GM12865 (cell line): Measurements from ENCODE around the gene UFM1.

Experiments used
- DNase-seq: peaks from one replicate; pipeline ENCODE4 v3.0.0; 2010; ENCODE audit warnings: low read depth
- H3K4me3 ChIP-seq: 2 replicates; pipeline ENCODE4 v1.5.1; 2011; ENCODE audit warnings: mild to moderate bottlenecking, low read depth, low read length, control low read depth
- TF ChIP-seq, protein P1 (sequence below): IDR thresholded peaks from 2 replicates; pipeline ENCODE4 v1.5.1; 2011; ENCODE audit warnings: low read length, control low read depth, low read depth, inconsistent platforms; ENCODE audit not compliant: insufficient read depth; ENCODE audit errors: missing control alignments

Gene UFM1

DNA sequence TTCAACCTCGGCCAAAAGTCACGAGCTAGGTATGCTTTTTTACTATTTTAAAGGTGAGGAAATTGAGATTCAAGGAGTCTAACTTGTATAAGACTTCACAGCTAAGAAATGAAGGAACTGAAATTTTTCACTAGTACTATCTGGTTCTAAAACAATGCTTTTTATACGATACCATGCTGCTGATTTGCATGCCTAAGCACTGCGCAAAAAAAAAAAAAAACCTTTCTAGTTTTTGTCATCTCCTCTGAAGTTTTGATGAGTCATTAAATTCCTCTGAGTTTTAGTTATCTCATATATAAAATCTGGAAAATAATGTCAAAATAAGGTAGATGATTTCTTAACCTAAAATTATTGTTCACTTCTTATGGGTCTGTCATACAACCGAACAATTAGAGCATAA lies 28.0 kb upstream of the UFM1 start:
- no peak for DNase-seq
- TF ChIP-seq, protein P1, sequence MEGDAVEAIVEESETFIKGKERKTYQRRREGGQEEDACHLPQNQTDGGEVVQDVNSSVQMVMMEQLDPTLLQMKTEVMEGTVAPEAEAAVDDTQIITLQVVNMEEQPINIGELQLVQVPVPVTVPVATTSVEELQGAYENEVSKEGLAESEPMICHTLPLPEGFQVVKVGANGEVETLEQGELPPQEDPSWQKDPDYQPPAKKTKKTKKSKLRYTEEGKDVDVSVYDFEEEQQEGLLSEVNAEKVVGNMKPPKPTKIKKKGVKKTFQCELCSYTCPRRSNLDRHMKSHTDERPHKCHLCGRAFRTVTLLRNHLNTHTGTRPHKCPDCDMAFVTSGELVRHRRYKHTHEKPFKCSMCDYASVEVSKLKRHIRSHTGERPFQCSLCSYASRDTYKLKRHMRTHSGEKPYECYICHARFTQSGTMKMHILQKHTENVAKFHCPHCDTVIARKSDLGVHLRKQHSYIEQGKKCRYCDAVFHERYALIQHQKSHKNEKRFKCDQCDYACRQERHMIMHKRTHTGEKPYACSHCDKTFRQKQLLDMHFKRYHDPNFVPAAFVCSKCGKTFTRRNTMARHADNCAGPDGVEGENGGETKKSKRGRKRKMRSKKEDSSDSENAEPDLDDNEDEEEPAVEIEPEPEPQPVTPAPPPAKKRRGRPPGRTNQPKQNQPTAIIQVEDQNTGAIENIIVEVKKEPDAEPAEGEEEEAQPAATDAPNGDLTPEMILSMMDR: no peak
- no peak overlapping the region for H3K4me3 ChIP-seq

DNA sequence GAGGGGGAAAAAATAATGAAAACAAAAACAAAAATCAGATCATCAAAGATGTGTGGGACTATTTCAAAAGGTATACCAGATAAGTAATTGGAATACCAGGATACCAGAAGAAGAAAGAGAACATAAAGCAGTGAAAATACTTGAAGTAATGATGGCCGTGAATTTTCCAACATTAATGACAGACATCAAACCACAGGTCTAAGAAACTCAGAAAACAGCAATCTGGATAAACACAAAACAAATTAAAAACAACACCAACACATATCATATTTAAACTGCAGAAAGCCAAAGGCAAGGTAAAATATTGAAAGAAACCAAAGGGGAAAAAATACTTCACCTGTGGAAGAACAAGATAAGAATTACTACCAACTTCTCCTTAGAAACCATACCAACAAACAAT lies 24.2 kb upstream of the UFM1 start:
- DNase-seq: no peak
- H3K4me3 ChIP-seq: no peak overlapping the region
- TF ChIP-seq, protein P1: no peak

DNA sequence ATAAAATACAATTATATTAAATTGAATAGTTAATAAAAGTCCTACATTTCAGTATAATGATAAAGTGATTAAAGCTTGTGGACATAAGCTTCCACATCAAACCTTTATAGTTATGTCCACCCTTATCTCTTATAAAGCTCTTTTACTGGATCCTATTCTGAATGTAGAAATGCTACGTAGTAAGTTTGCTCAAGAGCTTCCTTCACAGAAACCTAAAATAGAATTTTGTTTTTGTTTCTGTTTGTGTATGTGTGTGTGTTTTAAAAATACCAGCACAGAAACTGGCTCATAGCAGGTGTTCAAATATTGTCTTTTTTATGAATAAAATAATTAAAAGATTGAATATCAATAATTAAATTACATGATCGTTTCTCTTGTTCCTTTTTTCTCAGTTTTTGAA lies 21.0 kb upstream of the UFM1 start:
- TF ChIP-seq, protein P1: no peak
- no peak overlapping the region for H3K4me3 ChIP-seq
- DNase-seq: no peak

DNA sequence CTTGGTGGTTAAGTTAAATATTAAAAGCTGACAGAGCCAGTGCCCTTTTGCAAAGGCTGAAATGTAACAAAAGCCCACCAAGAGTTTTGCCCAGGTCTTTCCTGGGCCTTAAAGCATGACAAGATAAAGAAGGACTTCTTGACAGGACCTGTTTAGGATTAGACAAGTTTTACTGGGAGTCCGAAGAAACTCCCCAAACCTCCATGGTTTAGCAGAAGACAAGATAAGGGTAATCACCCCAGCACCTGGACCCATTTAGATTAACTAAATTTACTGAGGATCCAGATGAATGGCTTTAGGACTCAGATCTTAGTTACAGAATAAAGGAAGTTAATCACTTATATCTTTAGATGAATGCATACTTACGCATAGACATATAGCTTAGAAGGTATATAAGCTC lies 14.8 kb upstream of the UFM1 start:
- TF ChIP-seq, protein P1: no peak
- no peak overlapping the region for H3K4me3 ChIP-seq
- no peak for DNase-seq

DNA sequence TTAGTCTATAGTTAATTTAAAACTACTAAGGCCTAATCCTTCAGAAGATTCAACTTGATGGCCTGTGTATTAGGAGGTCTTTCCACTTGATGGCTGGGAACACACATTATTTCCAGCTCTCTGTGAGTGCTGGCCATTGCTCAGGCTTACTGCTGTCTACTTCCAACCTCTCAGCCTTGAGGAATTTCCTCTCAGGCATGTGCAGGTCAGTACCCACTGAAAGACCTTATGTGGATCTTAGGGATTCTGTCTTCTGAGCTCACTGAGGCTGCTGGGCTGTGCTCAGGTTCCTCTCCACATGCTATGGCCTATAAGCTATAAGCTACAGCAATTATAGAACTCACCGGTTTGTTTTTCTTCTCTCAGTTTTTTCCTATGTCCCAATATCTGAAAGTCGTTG lies 11.6 kb upstream of the UFM1 start:
- no peak for DNase-seq
- H3K4me3 ChIP-seq: no peak overlapping the region
- TF ChIP-seq, protein P1: no peak

DNA sequence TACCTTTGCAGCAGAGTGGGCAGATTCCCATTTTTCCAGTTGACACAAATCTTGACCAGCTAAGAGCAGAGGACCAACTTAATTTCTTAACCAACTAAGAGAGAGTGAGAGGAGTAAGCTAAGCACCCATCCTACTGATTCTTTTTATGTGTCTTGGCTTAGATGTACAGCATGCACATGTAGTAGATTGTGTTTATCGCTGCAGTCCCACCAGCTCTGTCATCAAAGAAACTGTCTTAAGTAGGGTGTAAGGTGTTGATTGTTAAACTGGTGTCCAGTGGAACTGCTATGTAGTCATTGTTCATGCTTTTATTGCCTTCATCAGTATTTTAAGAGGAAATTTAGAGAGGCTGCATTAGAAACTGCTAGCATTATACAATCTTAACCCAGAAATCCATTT lies 9.0 kb upstream of the UFM1 start:
- TF ChIP-seq, protein P1: no peak
- no peak for DNase-seq
- H3K4me3 ChIP-seq: no peak overlapping the region

DNA sequence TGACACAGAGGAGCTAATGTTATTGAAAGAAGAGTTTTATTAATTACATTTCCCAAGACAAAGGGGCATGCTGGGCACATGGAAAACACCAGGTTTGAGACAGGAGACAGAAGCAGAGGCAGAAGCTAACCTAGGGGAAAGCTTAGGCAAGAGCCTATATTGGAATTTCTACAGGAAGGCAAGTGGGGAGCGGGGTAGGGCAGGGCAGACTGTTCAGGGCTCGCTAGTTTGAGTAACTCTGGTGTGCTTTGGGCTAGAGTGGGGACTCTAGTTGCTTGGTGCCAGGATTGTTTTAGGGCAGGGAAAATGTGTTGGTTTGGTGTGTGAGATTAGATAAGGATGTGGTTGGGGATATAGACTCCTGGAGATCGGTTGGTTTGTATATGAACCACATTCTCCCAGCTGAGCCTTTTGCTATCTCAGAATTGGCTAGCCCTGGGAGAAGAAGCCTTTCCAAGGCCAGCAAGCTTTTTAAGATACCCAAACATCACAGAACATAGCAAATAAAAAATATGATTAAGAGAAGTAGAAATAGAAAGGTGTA lies 8.4 kb upstream of the UFM1 start:
- TF ChIP-seq, protein P1: no peak
- no peak overlapping the region for H3K4me3 ChIP-seq
- no peak for DNase-seq
